ENCODE data around the gene MICB.

DNA sequence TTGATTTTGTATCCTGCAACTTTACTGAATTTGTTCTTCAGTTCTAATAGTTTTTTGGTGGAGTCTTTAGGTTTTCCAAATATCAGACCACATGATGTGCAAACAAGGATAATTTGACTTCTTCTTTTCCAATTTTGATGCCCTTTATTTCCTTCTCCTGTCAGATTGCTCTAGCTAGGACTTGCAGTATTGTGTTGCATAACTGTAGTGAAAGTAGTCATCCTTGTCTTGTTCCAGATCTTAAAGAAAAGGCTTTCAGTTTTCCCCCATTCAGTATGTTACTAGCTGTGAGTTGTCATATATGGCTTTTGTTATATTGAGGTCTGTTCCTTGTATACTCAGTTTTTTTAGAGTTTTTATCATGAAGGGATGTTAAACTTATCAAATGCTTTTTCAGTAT, 4.6 kb downstream of the MICB start:
- no peak for TF ChIP-seq ELF4 (CRISPR knock-in tag; IDR thresholded peaks at IDR 0.05; ENCODE audit: low read depth)
- TF ChIP-seq CTCF (IDR thresholded peaks at IDR 0.05): no peak
- TF ChIP-seq NR1H2 (CRISPR knock-in tag; IDR thresholded peaks at IDR 0.05): no peak
- TF ChIP-seq FOXP1 (CRISPR knock-in tag; IDR thresholded peaks at IDR 0.05; ENCODE audit: borderline replicate concordance): no peak
- no peak for TF ChIP-seq SP1 (CRISPR knock-in tag; conservative IDR thresholded peaks at IDR 0.05)
- TF ChIP-seq, protein P1, sequence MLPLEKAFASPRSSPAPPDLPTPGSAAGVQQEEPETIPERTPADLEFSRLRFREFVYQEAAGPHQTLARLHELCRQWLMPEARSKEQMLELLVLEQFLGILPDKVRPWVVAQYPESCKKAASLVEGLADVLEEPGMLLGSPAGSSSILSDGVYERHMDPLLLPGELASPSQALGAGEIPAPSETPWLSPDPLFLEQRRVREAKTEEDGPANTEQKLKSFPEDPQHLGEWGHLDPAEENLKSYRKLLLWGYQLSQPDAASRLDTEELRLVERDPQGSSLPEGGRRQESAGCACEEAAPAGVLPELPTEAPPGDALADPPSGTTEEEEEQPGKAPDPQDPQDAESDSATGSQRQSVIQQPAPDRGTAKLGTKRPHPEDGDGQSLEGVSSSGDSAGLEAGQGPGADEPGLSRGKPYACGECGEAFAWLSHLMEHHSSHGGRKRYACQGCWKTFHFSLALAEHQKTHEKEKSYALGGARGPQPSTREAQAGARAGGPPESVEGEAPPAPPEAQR (CRISPR knock-in tag; IDR thresholded peaks at IDR 0.05): no peak
- no peak for TF ChIP-seq ZNF138 (CRISPR knock-in tag; conservative IDR thresholded peaks at IDR 0.05)
- TF ChIP-seq HMGA2 (CRISPR knock-in tag; IDR thresholded peaks at IDR 0.05): no peak
